NCI-H1694 treated with DMSO at 0.1 percent for 48 hours (cell line): ENCODE data around the gene DGKB.

Experiments
- DNase-seq: peaks from one replicate; lab custom pipeline; 2025; lab: John Stamatoyannopoulos, UW

The DGKB gene

DNA sequence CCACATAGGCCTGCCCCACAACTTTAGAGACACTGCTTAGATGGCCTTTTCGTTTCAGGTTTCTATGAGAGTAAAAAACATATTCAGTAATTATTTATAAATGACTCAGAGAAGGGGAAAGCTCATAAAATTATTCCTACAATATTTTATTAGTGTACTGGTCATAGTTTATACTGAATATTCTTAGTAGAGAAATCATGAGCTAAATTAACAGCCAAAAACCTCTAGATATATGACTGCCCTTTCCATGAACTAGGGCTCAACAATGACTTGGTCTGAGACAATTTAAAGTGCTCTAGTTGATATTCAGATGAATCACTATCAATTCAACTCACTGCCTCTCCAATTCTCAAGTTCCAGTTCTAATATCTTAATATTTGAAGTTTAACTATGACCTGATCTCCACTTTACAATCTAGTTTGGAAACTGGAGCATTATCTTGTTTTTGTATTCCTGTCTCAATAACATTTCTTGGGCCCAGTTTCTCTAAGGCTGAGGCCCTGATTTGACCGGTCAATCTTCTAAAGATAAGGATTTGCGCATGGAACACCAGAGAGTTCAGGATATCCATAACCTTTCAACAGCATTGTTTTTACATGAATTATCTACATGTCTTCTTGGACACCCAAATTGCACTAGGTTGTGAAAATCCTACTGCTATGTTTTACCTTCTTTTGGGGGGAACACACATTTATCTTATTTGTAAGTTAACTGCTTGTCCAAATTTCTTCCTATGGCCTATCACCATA, 141.6 kb downstream of the DGKB start:
- no peak for DNase-seq

DNA sequence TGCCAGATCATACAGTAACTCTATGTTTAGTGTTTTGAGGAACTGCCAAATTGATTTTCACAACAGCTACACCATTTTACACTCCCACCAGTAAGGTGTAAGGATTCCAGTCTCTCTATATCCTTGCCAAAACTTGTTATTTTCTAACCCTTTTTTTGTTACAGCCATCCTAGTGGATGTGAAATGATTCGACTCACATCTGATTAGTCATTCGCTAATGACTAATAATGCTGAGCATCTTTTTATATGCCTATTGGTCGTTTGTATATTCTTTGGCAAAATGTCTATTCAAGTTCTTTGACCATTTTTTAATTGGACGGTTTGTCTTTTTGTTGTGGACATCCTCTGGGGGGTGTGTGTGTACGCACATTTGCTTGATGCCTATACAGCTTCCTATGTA, 142.8 kb downstream of the DGKB start:
- no peak for DNase-seq

DNA sequence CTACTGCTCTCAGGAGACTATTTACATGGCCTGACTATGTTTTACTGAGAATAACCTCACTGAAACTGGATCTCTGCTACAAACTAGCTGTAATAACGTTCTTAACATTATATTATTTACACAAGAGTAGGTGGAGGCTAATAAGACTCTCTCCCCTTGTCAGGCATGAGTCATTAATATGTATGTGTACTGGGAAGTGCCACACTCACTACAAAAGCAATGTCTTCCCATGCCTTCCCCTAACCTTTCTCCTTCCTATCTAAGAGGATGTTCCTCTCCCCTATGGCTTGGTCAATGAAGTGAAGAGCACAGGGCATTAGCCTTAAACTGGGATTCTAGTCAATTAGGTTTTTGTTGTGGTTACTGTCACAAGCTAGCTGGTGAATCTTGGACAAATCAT, 147.9 kb downstream of the DGKB start:
- no peak for DNase-seq

DNA sequence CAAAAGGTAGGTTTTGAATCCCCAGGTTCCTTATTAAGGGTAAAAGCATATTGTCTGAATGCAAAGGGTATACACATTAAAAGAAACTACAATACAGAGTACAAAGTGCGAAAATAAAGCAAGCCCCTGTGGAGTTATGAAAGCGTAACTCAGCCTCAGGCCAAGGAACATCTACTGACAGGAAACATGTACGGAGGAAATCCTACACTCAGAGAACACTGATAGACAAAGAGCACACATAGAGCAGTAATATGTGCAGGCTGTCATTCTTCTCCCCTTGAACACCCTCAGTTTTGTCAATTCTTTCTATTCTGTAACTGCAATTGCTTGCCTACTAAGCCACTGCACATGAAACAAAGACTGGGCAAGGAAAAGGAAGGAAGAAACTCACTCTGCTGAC, 150.2 kb downstream of the DGKB start:
- DNase-seq, result no peak

DNA sequence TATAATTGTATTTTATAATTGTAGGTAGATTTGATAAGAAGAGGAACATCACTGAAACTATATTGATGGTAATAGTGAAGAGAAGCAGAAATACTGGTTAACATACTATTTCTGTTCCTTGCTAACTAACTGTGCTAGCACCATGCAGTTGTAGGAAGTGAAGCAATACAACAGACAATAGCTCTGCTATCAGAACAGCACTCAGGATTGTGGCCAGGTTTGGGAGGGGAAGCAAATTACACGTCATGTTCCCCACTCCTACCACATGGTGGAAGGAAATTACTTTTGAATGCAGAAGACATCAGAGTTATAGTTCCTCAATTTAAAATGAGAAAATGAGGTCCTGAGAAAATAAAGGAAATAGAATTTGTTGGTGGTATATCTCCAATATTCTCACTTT, 151.1 kb downstream of the DGKB start:
- DNase-seq, result no peak

DNA sequence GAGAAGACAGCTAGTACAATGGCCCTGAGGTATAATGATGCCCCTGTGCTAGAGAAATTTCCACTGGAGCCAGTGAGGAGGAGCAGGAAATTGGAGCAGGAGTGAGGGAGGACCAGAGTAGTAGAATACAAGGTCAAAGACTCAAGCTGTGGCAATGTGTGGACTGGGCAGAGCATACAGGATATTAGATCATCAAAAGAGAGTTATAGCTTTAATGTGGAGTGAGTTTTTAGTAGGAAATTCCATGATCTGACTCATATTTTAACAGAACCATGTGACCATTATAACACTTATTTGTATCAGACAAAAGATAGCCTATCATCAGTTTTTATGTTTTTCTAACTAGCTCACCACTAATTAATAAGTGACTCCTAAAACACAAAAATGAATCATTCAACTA, 154.1 kb downstream of the DGKB start:
- no peak for DNase-seq

DNA sequence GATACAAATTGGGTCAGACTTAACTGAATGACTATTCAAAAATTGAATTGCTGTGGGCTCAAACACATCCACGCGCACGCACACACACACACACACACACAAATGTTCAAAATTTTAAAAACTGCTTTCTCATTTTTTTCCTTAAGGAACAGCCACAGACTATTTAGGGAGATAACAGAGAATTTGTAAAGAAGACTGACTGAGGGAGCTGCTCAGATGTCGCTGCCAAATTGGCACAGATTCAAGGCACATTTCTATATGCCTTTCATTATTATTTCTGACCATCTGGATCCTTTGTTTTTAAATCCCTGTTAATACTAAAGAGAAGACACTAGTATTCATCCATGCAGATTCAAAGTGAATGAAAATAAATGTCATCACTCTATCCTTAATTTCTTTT, 154.8 kb downstream of the DGKB start:
- DNase-seq, result peak; percentile 79

DNA sequence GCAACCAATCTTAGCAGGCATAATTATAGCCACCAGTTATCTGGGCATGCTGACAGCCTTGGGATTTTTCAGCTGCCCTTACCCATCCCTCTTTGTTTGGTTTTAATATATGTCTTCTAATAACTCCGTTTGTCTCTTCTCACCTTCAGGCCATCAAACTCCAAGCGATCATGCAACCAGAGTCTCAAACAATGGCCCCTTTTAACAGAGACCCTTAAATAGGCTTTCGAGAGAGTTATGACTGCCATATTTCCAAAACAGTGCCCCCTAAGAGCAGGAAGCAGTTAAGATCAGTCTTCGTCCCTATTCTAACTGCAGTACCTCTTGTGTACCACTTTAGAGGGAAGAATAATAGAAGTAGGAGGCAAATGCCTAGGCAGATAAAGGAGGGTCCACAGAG, 157.5 kb downstream of the DGKB start:
- no peak for DNase-seq

DNA sequence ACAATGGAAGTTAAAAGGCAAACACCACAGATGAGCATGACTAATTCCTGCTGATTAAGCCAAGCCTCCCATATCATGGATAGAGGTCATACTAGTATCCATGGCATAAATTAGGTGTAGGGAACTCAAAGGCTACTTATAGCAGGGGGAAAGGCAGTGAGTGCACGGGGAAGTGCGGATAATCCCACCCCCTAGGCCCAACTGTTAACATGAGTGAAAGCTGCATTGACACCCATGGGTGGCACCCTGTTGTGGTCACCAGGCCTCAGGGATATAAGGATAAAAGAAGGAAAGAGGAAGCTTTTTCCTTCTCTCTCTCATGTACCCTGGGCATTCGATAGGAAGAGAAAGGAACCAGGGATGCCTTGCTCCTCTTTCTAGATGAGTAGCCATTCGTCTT, 161.9 kb downstream of the DGKB start:
- no peak for DNase-seq

DNA sequence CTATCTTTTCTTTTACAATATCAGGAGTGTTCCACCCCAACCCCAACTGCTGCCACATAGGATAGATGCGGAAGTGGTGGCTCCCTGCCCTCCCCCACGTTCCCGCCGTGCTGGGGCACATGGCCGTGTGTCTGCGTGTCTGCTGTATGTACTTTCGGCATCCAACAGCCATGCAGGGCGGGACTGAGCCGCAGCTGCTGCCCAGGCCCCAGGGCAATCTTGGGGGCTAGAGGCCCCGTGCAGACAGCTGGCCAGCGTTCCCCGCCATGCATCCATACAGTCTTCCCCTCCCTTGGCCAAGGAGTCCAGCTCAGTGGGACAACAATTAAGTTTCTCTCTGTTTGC, 162.7 kb downstream of the DGKB start:
- DNase-seq, result no peak

DNA sequence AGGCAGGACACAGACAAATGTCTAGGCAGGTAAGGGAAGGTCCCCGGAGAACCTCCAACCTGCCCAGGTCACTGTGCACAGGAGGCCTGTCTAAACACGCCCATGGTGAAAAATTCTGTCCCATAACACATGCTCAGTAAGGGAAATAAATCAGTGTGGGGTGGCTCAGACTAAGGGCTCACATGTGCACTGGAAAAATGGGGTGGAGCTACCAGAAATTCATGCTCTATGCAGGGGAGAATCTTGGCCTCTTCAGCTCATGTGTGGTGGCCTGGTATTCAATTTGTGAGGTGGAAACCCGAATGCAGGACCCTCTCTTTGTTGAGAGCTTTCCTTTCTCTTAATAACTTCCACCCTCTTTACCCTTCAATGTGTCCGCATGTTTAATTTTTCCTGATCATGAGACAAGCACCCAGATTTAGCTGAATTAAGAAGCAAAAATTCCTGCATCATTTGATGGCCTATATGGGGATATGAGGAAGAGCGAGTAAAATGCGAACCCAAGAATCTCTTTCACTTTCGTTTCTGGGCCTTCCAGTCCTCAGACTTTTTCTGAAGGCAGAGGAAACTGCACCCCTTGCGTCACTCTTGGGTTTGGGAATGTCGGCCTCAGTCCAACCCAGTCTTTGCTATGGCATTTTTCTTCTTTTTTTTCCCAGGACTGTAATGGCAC, 163.2 kb downstream of the DGKB start:
- no peak for DNase-seq

DNA sequence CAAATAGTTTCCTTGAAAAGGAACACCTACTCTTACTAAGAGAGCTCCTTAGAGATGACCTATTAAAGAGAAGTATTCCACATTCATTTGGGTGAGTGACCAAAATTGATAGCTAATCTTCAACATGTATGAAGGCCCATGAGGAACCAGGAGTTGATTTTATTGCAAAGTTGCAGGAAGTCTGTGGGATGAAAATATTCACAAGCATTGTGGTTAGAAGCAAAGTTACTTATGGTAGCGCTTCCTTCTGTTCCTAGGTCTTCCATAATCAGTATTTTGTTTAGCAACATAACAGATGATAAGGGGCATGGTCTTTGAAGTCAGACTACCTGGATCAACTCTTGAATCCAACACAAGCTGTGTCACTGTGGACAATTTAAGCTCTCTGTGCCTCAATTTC, 164.5 kb downstream of the DGKB start:
- DNase-seq, result no peak

DNA sequence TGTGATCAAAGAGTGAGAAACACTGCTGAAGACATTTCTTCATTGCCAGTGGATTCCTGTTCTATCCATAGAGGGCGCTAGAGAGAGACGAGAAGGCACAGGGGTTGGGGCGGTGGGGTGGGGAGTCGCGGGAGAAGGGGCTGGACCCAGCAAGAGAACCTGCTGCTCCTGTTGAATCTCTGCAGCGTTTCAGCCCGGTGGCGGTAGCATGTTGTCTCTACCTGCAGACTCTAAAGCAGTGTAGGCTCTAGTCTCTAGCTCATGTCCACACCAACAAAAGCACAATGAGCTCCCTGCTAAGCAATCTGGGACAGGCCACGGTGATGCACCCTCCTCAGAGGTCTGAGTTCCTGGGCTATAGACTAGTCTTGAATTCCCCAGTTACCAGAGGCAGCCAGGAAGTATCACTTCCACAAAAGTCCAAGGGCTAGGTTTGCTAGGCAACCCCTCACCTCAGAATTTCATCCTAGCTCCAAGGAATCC, 167.7 kb downstream of the DGKB start:
- DNase-seq, result no peak

DNA sequence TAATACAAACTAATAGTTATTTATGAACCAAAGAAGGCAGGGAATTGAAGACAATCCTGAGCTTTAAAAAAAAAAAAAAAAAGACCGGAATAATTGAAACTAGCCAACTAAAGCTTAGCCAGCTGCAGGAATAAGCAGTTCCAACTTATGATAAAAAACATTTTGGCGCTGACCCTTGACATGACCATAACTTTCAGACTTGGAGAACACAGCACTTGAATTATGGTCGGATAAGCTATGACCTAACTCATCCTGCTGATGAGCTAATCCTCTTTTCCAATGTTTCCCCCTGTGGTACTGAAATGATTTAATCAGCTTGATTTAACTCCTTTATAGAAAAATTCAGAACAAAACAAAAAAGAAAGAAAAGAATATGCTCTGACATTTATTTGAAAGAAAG, 181.8 kb downstream of the DGKB start:
- DNase-seq, result no peak

DNA sequence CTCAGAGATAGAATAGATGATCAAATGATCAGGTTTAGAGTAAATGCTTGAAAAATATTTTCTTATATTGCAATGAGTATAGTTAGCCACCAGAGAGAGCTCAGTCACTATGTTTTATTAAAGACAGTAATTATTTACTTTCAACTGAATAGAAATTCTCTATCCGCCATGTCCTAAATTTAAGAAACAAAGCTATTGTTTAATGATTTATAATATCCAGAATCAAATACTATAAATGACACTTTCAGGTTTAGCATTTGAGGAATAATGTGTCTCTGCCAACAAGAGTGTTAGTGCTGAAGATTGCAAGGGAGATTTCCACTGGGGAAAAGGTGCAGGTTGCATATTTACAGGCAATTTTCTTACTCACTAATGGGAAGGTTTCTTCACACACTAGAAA, 184.7 kb downstream of the DGKB start:
- peak; percentile 59 for DNase-seq

DNA sequence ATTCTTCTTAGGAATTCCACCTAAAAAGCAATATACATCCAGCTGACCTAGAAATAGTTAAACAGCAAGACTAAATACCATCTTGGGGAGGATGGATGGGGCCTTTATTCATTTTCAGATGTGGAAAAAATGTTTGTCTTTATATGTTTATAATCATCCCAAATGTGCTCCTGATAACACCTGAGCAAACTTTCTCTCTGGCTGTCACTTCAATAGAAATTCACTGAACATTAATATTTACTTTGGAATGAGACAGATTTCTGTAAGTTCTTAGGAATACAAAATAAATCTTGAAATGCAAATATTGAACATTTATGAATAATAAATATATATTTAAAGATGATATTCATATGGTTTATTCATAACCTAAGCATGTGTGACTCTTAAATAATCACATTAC, 185.4 kb downstream of the DGKB start:
- no peak for DNase-seq

DNA sequence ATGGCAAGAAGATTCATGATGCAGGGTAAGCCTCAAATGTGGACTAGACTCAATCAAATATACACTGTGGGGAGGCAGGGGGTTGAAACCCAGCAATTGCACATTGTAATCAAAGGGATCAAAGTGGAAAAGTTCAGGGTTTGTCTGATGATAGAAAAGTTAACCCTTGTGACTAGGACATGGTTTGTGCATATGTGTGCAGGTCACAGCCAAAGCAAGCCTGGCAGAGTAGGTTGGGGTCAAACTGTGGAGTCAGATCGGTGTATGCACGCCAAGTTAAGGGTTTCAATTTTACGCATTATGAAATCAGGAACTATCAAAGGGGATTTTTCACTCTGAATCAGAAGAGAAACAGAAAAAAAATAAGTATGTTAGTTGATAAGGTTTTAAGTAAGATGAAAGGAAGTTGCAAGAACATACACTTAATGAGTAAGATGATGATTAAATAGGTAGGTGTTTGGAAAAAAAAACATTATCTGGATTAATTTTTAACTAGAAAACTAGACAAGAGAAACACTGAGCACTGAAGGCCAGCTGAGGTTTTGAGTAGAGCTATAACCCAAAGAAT, 188.3 kb downstream of the DGKB start:
- no peak for DNase-seq

DNA sequence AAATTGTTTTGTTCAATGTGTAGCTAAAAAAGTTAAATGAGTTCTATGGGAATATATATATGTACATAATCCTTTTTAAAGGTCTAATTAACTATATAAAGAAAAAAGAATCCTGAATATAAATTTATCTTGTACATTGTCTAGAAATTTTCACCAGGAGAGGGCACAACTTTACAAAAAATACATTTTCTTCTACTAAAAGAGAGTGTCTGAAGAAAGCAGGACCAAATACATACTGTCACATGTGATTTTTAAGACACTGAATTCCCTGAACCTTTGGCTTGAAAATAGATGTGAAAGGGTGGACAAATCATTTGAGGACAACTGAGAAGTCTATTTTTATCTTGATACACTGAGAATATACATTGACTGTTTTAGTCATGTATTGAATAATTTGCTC, 204.3 kb downstream of the DGKB start:
- DNase-seq, result peak; percentile 16

DNA sequence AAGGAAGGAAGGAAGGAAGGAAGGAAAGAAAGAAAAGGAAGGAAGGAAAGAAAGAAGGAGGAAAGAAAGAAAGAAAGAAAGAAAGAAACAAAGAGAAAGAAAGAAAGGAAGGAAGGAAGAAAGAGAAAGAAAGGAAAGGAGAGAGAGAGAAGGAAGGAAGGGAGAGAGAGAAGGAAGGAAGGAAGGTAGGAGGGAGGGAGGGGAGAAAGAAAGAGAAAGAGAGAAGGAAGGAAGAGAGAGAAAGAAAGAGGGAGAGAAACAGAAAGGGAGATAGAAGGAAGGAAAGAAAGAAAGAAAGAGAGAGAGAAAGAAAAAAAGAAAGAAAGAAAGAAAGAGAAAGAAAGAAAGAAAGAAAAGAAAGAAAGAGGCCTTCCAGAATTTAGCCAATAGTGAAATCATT, 204.9 kb downstream of the DGKB start:
- DNase-seq, result no peak

DNA sequence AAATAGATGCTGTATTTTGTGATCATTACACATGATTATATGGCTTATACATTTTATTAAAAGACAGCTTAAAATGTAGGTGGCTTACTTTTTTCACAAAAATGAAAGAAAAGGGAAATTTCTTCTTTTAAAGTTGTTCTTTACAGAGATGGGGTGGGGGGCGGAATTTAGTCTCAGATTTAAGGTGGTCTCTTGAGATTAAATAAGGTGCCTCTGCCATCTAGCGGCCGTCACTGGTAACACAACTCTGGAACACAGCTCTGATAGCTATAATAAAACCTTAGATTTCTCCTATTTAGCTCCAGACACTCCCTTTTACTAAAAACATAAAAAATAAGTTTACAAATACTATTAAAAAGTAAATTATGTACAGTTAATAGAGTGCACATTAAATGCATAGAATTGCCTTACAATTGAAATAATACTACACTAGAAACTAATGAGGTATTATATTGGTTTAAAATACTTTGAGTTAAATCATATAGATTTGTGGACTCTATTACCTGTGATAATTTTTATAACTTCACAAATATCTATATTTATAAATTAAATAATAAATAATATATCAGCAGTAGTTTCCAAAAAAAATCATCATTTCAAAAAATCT, 210.9 kb downstream of the DGKB start:
- peak; percentile 28 for DNase-seq

DNA sequence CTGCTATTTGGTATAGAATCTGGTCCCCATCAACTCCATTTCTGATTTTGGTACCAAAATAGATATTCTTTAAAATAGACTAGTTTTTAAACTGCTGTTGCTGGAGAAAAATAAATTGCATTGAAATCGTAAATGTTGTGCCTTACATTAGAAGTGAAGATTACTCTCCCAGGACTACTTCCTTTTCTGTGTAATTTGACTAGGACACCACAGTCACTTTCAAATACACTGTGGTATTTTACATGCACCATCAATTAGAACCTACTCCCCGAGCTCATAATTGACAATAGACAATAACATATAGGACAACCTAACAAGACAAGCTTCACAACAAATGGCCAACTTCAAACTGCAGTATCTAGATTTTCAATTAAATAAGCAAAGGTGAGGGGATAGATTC, 211.5 kb downstream of the DGKB start:
- DNase-seq, result no peak

DNA sequence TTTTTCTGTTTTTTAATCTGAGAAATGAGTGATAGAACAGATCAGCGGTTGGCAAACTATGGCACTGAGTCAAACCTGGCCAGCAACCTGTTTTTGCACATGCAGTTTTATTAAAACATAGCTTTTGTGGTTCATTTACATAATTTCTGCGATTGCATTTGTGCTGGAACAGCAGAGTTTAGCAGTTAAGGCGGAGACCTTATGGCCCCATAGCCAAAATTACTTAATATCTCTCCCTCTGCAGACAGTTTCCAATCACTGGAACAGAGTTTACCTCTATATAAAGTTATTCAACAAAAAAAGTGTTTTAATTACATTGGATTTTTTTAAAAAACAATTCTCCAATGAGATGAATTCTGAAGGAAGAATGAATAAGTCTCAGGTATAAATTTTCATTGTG, 212.1 kb downstream of the DGKB start:
- no peak for DNase-seq

DNA sequence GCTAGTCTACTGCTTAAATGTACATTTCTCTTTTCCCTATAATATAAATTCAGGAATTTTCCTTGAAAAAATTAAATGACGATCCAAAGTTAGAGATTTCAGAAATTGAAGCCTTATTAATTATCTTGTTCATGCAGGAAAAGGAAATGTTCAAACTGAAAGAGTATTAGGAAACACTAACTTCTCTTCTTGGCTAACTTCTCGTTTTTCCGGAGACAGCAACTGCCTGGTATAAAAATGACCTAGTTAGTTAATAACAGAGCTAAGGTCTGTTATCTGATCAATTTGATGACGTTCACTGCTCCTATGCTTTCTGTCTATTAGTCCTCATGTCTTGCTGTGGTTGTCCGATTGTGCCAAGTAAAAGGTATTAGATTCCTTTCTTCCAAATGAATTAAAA, 212.5 kb downstream of the DGKB start:
- DNase-seq, result no peak
